Nephron progenitor cell (in vitro differentiated cells): ENCODE results near the gene MYOM1.
A peak's percentile ranks its signal among the peaks of the same experiment; 100 is the strongest.

Experiments used
- DNase-seq: peaks from one replicate; pipeline ENCODE4 v3.0.0; 2021
- H3K27ac Mint-ChIP-seq: 2 replicates; pipeline ENCODE4 v1.8.0; 2021; ENCODE audit warnings: mild to moderate bottlenecking, moderate library complexity, mixed read lengths
- H3K27me3 Mint-ChIP-seq: 2 replicates; pipeline ENCODE4 v1.8.0; 2021; ENCODE audit warnings: mild to moderate bottlenecking, low read depth, mixed read lengths; ENCODE audit not compliant: poor library complexity
- H3K36me3 Mint-ChIP-seq: 2 replicates; pipeline ENCODE4 v1.8.0; 2021; ENCODE audit warnings: low read depth, mixed read lengths
- H3K4me1 Mint-ChIP-seq: 2 replicates; pipeline ENCODE4 v1.8.0; 2021; ENCODE audit warnings: mixed read lengths
- H3K4me3 Mint-ChIP-seq: 2 replicates; pipeline ENCODE4 v1.8.0; 2021; ENCODE audit warnings: mild to moderate bottlenecking, moderate library complexity, mixed read lengths
- H3K9me3 Mint-ChIP-seq: 2 replicates; pipeline ENCODE4 v1.8.0; 2021; ENCODE audit warnings: mild to moderate bottlenecking, moderate library complexity, mixed read lengths
- CTCF ChIP-seq: fragments of 200-600 bp; sonication (generic); IDR thresholded peaks from 2 replicates; pipeline ENCODE4 v1.5.0; 2021; ENCODE audit warnings: antibody characterized with exemption

Gene MYOM1

GRCh38 chr18:3219631-3220335 is at the start of gene MYOM1:
TSS of gene MYOM1 (minus strand) at chr18:3219968. CDS start at chr18:3215223, 4,745 bp downstream.
- Mint-ChIP-seq H3K27me3 (peaks cover 5% of the 10 kb centered on the region), H3K4me1 (peaks cover 31% of the 10 kb centered on the region), H3K27ac (peak within 1 kb of the TSS; percentile 78), H3K36me3 (no peaks in the 10 kb centered on the region), H3K9me3 (peaks cover 9% of the 10 kb centered on the region), H3K4me3 (no peak within 1 kb of the TSS)
- DNase-seq = no peak
- no peak for TF ChIP-seq CTCF

- no peak for TF ChIP-seq CTCF
- peaks cover 16% of the 10 kb centered on the region for H3K4me1 Mint-ChIP-seq
- no peaks in the 10 kb centered on the region for H3K27me3 Mint-ChIP-seq
- H3K9me3 Mint-ChIP-seq = no peaks in the 10 kb centered on the region
- no peak overlapping the region for H3K4me3 Mint-ChIP-seq
- H3K36me3 Mint-ChIP-seq = peaks cover 22% of the 10 kb centered on the region
- no peak overlapping the region for H3K27ac Mint-ChIP-seq
- DNase-seq = no peak
Observed at GRCh38 chr18:3269241-3269913, 49.6 kb upstream of the MYOM1 start.

- H3K36me3 Mint-ChIP-seq = peaks cover 12% of the 10 kb centered on the region
- no peak for TF ChIP-seq CTCF
- DNase-seq = no peak
- no peak overlapping the region for H3K27ac Mint-ChIP-seq
- H3K4me1 Mint-ChIP-seq = peaks cover 27% of the 10 kb centered on the region
- no peaks in the 10 kb centered on the region for H3K27me3 Mint-ChIP-seq
- H3K4me3 Mint-ChIP-seq = no peak overlapping the region
- H3K9me3 Mint-ChIP-seq = no peaks in the 10 kb centered on the region
Observed at GRCh38 chr18:3268306-3268705, 48.5 kb upstream of the MYOM1 start.

GRCh38 chr18:3266062-3266608 is 46.4 kb upstream of the MYOM1 start:
- Mint-ChIP-seq H3K36me3 (peaks cover 6% of the 10 kb centered on the region), H3K27me3 (no peaks in the 10 kb centered on the region), H3K9me3 (no peaks in the 10 kb centered on the region), H3K4me3 (no peak overlapping the region), H3K27ac (no peak overlapping the region), H3K4me1 (peaks cover 37% of the 10 kb centered on the region)
- no peak for DNase-seq
- TF ChIP-seq CTCF = no peak

- Mint-ChIP-seq H3K36me3 (peaks cover 6% of the 10 kb centered on the region), H3K27me3 (no peaks in the 10 kb centered on the region), H3K27ac (peak overlapping the region; percentile 15), H3K4me3 (no peak overlapping the region), H3K9me3 (no peaks in the 10 kb centered on the region), H3K4me1 (peaks cover 42% of the 10 kb centered on the region)
- TF ChIP-seq CTCF = no peak
- DNase-seq = no peak
Observed at GRCh38 chr18:3265564-3266033, 45.8 kb upstream of the MYOM1 start.
